EH (cell line): ENCODE measurements around the gene LHFPL3.

Experiments used
- DNase-seq: peaks from one replicate; pipeline ENCODE4 v3.0.0-alpha.2; 2015; ENCODE audit warnings: low read depth

Gene LHFPL3

DNA sequence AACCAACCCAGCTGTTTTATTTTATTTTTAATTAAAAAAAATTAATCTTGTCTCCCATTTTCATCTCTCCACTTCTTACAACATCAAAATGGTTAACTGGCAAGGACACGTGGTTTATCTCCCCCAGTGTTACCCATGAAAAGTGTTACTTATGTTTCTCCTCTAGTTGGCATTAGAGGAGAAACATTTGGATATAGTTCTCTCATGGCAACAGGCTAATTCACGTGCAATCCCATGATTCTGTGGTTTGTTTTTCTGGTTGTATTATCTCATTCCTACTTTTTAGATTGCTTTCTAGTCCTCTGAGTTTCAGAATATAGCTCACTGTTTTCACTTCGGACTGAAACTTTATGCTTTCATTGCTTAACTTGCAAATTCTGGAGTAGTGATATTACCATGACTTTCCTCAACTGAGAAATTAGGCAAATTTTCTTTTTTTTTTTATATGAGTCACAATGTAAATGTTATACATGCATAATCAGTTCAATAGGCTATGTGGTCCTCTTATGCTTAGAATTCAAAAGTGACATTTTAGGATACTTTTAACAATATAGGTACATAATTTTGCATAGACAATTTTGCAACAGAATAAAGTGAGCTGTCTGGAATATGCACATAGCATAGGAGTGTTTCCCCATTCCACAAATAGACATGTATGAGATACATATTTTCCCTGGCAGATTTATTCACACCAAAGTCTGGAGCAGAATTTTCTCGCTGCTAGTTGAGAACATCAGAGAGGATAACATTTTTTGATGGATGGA, 43.0 kb downstream of the LHFPL3 start:
- DNase-seq: no peak

GRCh38 chr7:104371980-104372357, 43.6 kb downstream of the LHFPL3 start:
- DNase-seq: no peak

DNA sequence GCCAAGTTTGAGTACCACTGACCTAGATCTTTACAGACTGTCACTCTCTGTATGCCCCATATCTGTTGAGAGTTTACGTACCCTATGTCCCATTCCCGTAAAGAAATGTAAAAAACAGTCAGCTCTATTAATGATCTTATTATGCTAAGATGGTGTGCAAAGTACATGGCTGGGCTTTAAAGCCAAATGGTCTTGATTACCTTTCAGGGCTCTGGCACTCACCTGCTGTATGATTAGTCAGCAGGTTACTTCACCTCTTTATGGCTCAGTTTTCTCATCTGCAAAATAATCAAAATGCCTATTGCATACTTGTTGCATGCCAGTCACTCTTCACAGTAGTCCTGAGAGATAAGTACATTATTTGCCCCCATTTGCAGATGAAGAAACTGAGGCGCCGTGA, 54.2 kb downstream of the LHFPL3 start:
- DNase-seq: no peak

DNA sequence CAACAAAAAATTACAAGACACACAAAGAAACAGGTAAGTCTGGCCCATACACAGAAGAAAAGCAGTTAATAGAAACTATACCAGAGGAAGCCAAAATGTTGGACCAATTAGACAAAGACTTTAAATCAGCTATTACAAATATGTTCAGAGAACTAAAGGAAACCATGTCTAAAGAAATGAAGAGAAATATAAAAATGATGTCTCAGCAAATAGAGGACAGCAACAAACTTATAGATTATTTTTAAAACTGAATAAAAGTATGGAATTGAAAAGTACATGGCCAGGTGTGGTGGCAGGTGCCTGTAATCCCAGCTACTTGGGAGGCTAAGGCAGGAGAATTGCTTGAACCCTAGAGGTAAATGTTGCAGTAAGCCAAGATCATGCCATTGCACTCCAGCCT, 58.5 kb downstream of the LHFPL3 start:
- no peak for DNase-seq

DNA sequence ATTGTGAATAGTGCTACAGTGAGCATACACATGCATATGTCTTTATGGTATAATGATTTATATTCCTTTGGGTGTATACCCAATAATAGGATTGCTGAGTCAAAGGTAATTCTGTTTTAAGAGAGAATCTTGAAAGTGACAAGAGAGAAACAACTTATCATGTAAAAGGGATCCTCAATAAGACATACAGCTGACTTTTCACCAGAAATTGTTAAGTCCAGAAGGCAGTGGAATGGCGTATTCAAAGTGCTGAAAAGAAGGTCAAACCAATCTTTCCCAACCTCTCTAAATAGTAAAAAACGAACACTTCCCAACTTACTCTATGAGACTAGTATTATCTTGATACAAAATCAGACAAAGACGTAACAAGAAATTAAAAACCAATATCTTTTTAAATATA, 59.8 kb downstream of the LHFPL3 start:
- no peak for DNase-seq

DNA sequence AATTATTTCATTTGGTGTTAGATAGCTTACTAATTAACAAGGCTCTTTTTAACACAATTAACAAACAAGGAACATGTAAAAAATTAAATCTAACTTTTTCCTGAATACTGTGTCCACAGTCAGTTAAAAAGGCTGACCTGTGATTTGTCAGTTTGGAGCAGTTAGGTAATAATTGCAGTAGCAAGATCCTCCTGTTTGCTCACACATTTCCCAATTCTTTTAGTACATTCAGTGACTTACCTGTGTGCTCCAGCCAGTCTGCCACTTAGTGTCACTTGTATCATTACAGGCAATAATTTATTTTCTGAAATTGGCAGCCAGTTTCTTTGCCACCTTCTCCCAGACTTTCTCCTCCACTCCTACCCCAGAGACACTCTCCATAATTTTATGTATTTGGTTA, 66.8 kb downstream of the LHFPL3 start:
- DNase-seq: no peak

- DNase-seq: no peak
Measured at GRCh38 chr7:104397442-104397841, 69.0 kb downstream of the LHFPL3 start.

- DNase-seq: no peak
Measured at GRCh38 chr7:104408371-104408770, 80.0 kb downstream of the LHFPL3 start.

- DNase-seq: no peak
Measured at GRCh38 chr7:104410742-104411141, 82.3 kb downstream of the LHFPL3 start.

GRCh38 chr7:104412911-104413310, 84.5 kb downstream of the LHFPL3 start:
- no peak for DNase-seq

DNA sequence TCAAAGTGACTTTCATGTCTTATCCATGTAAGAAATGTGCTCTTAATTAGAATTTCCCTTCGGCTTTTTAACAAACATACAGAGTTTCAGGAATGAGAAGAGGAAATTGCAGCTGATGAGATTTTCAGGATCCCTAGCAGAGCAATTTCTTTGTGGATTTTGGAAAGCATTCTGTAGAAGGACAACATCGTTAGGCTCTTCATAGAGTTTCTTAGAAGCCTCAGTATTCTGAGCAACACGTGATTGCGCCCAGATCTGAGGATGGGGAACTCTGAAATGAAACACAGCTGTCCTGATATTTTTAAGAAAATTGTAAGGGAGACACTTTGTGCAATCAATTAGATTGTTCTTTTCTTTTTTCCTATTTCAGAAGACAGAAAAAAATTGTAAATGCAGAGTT, 85.8 kb downstream of the LHFPL3 start:
- DNase-seq: no peak

- no peak for DNase-seq
Measured at GRCh38 chr7:104415700-104416099, 87.3 kb downstream of the LHFPL3 start.

DNA sequence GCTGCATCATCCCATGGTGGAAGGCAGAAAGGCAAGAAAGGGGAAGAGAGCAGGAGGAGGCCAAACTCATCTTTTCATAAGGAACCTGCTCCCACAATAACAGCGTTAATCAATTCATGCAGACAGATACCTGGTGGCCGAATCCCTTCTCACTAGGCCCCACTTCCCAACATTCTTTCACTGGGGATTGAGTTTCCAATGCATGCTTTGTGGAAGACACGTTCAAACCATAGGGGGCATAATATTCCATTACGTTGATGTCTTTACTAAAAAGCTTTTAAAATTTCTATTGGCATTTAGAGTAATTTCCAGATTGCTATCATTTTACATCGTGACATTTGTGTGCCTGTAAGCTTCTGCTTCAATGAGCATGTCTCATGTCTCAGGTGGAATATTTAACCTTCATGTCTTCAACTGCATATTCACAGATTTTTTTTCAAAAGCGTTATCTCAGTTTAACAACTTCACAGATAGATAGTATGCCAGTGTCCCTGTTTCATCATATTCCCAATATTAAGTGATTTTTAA, 88.5 kb downstream of the LHFPL3 start:
- DNase-seq: no peak

DNA sequence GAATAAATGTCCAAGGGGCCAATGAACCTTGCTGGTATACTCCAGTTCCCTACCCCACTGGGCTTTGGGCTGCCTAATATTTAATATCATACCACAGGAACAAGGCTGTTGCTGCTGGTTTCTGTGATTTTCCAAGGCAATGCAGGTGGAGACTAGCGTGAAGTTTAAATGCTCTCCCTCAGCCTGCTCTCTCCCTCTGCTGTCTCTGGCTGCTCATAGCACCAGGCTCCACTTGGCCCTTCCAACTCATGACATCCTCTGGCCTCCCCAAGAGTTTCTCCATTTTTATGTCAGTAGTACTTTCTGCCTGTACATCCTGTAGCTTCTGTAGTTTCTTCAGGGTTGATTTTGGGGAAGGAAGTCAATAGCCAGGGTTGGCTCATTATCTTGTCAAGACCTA, 103.5 kb downstream of the LHFPL3 start:
- DNase-seq: no peak

- no peak for DNase-seq
Measured at GRCh38 chr7:104434129-104434528, 105.7 kb downstream of the LHFPL3 start.

- DNase-seq: no peak
Measured at GRCh38 chr7:104442481-104442880, 114.1 kb downstream of the LHFPL3 start.

DNA sequence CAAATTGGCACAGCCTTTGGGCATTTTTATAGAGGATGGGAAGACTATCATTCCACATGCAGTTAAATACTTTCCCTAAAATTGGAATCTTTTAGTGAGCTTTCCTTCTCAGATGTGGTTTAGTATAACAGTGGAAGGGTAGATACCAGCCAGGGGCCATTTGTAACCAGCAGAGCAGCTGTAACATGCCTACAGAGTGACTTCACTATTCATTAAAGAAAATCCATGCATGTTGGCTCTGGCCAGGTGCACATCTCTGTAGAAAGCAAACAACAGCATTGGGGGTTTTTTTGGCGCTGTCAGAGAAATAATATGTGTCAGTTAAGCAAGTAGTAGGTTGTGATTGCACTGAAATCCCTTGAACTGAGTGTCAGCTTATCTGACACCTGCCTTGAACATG, 115.6 kb downstream of the LHFPL3 start:
- no peak for DNase-seq

DNA sequence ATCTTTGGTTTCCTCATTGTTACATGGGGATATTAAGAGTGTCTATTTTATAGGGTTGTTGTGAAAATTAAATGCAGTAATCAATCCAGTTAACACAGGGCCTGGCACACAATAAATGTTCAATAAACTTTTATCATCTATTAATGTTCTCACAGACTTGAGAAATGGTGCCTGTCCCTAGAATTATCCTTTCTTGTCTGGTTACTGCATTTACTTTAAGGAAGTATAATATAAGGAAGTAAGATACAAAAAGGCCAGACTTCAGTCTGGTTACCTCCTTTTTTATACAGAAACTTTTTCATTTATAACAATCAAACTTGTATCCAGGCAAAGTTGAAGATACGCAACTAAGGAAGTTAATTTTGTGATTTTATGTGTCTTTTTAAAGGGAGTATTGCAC, 117.0 kb downstream of the LHFPL3 start:
- DNase-seq: no peak

DNA sequence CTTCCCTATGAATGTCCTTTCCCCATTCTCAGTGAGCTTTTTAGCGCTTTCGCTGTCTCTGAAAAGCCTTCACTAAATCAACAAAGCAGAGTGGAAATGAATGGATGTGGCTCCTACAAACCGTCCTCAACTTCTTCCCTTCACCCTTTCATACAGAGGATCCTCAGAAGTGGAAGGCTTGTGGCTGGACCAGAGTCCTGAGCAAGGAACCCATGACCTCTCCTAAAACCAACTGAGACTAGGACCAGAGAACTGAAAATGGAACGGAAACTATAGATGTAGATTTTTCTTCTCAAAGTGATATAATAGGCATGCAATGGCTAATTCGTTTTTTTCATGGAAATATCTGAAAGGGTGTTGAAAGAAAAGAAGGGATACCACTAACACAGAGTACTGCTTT, 122.5 kb downstream of the LHFPL3 start:
- no peak for DNase-seq

GRCh38 chr7:104453190-104453589, 124.8 kb downstream of the LHFPL3 start:
- DNase-seq: no peak

GRCh38 chr7:104458875-104459274, 130.5 kb downstream of the LHFPL3 start:
- no peak for DNase-seq

DNA sequence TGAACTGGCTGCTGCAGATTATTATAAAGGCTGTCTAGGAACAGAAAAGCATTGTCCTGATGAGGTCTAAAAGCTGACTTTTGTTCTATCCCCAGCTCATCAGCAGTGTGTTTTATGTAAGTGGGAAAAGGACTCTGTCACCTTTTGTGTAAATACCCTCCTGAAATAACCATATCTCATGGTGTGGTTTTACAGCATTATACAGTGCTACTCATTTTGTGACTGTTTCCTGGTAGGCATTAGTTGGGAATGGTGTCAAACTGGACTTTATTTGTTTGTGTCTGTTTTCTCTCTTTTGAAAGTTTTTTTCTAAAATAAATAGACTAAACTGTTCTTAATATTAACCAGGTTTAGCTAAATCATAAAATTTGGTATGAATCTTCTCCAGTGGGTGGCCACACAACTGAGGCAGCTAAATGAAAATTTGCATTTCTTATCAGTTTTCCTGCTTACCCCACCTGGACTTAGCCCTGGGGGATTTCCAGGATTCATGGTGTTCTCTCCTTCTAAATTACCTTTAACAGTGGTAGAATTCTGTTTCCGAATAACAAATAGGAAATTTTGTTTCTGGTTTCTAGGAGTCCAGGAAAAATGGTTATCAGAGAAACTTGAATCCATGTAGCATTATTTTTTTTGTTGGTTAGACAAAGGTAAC, 140.9 kb downstream of the LHFPL3 start:
- DNase-seq: no peak

DNA sequence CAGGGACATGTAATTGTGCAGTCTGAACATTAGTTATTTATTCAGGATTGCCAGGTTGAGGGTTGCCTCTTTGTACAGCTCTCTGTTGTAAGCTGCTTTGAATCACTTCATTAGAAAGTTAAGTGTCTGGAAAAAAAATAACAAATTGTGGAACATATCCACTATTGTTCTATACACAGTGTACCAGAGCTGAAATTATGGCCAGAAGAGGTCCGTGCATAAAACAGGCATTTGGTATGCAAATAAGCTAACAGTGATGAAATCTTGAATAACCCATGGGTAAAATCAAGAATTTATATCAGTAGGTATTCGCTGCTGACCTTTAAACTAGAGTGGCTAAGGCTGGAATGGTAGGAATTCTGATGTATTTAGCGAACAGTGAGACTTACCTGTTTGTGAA, 152.1 kb downstream of the LHFPL3 start:
- no peak for DNase-seq
